GM12873 (cell line): ENCODE results near the gene CIB4.

ENCODE experiments used
- CTCF ChIP-seq: IDR thresholded peaks from 2 replicates; pipeline ENCODE4 v1.5.1; 2012; ENCODE audit warnings: low read depth, mild to moderate bottlenecking, moderate library complexity, low read length, control low read depth; ENCODE audit not compliant: insufficient read depth; ENCODE audit errors: missing control alignments

The CIB4 gene

GRCh38 chr2:26681656-26682055 is 40.5 kb upstream of the CIB4 start:
- no peak for TF ChIP-seq CTCF

GRCh38 chr2:26679867-26680266 is 38.7 kb upstream of the CIB4 start:
- TF ChIP-seq CTCF, result no peak

- no peak for TF ChIP-seq CTCF
These were observed 36.9 kb upstream of the CIB4 start for GRCh38 chr2:26678035-26678434.

- TF ChIP-seq CTCF, result no peak
These were observed 34.6 kb upstream of the CIB4 start for GRCh38 chr2:26675651-26676255.

GRCh38 chr2:26674771-26675170 is 33.6 kb upstream of the CIB4 start:
- no peak for TF ChIP-seq CTCF

- TF ChIP-seq CTCF, result no peak
These were observed 33.0 kb upstream of the CIB4 start for GRCh38 chr2:26674002-26674751.

- no peak for TF ChIP-seq CTCF
These were observed 31.7 kb upstream of the CIB4 start for GRCh38 chr2:26672818-26673393.
